T-cell (primary cell): Measurements from ENCODE around the gene DDAH2. TPM values are rescaled to one million over a fixed set of nuclear protein-coding genes. Genes with fewer than 3 reads are reported as not detected.

ENCODE experiments used
- ATAC-seq, 4 experiments: fragments of 200-7000 bp in 3 of 4; fragments of 150-1000 bp in 1 of 4; cut with Tn5 transposase; replicated peaks in 1 of 4; 1 replicate in 3 of 4; 2 replicates in 1 of 4; pipeline ENCODE4 v1.10.0; 2021; ENCODE audit warnings: moderate library complexity in 3 of 4, mild to moderate bottlenecking in 2 of 4, moderate number of reproducible peaks in 1 of 4
- CTCF ChIA-PET, 2 donors: fragments of 300-600 bp; sonication (Branson Sonifier 250); formaldehyde crosslinking; loops; one replicate each; lab custom pipeline; 2022; ENCODE audit warnings: antibody characterized with exemption in 2 of 2; lab: Charles Lee
- POLR2A ChIA-PET, 2 donors: fragments of 300-600 bp; sonication (Branson Sonifier 250); formaldehyde crosslinking; loops; one replicate each; lab custom pipeline; 2022; ENCODE audit warnings: antibody characterized with exemption in 2 of 2; lab: Charles Lee
- DNase-seq, 35 experiments: peaks; one replicate each; pipeline versions ENCODE4 v3.0.0 to v3.0.0-alpha.2; 2013 to 2023
- H3K27ac ChIP-seq: one replicate; pipeline ENCODE4 v1.5.1; 2013; ENCODE audit warnings: low read length
- H3K27me3 ChIP-seq, 2 experiments: replicated peaks in 1 of 2; 1 replicate in 1 of 2; 2 replicates in 1 of 2; pipeline versions ENCODE4 v1.6.1 to v1.7.0; 2013; ENCODE audit warnings: low read length in 1 of 2, mixed read lengths in 1 of 2; ENCODE audit not compliant: control insufficient read depth in 2 of 2, insufficient read depth in 2 of 2; ENCODE audit errors: extremely low read depth in 1 of 2
- H3K36me3 ChIP-seq, 2 donors: 1 replicate in 1 of 2; 2 replicates in 1 of 2; pipeline versions ENCODE4 v1.6.1 to v1.7.0; 2013; ENCODE audit warnings: low read length in 1 of 2; ENCODE audit not compliant: control insufficient read depth in 2 of 2, insufficient read depth in 1 of 2; ENCODE audit errors: extremely low read depth in 1 of 2
- H3K4me1 ChIP-seq, 2 experiments: 1 replicate in 1 of 2; 2 replicates in 1 of 2; pipeline versions ENCODE4 v1.6.1 to v1.7.0; 2013; ENCODE audit warnings: low read length in 2 of 2, mixed read lengths in 1 of 2; ENCODE audit not compliant: insufficient read depth in 2 of 2, control insufficient read depth in 1 of 2; ENCODE audit errors: extremely low read depth in 1 of 2
- H3K4me3 ChIP-seq, 2 donors: 1 replicate in 1 of 2; 2 replicates in 1 of 2; pipeline versions ENCODE4 v1.5.1 to v1.7.0; 2013; ENCODE audit warnings: mild to moderate bottlenecking in 2 of 2, low read length in 1 of 2, moderate library complexity in 1 of 2; ENCODE audit not compliant: control insufficient read depth in 1 of 2; ENCODE audit errors: extremely low read depth in 1 of 2
- H3K9me3 ChIP-seq: 2 replicates; pipeline ENCODE4 v1.7.0; 2013
- H3K27ac Mint-ChIP-seq, 2 donors: one replicate each; pipeline ENCODE4 v1.8.0; 2020 to 2021; ENCODE audit warnings: mild to moderate bottlenecking in 2 of 2, mixed read lengths in 2 of 2
- H3K27me3 Mint-ChIP-seq, 2 donors: one replicate each; pipeline ENCODE4 v1.8.0; 2021 to 2022; ENCODE audit warnings: mixed read lengths in 2 of 2
- H3K36me3 Mint-ChIP-seq: one replicate; pipeline ENCODE4 v1.8.0; 2021; ENCODE audit warnings: mixed read lengths
- H3K4me1 Mint-ChIP-seq, 3 donors: one replicate each; pipeline ENCODE4 v1.8.0; 2020 to 2022; ENCODE audit warnings: mixed read lengths in 3 of 3, mild to moderate bottlenecking in 1 of 3
- H3K4me3 Mint-ChIP-seq, 3 donors: one replicate each; pipeline ENCODE4 v1.8.0; 2020 to 2022; ENCODE audit warnings: mild to moderate bottlenecking in 3 of 3, mixed read lengths in 3 of 3, moderate library complexity in 3 of 3
- H3K9me3 Mint-ChIP-seq, 3 donors: one replicate each; pipeline ENCODE4 v1.8.0; 2020 to 2022; ENCODE audit warnings: mixed read lengths in 3 of 3
- WGBS: methylation state at CpG from one replicate; pipeline ENCODE4 v1.1.5; 2013; ENCODE audit warnings: missing lambda C conversion rate; ENCODE audit not compliant: insufficient coverage; 5-methylcytosine and 5-hydroxymethylcytosine counted together
- total RNA-seq, 35 experiments: library from RNA in 6 of 35; stranded (reverse) in 6 of 35; fragments of 120-200 nt in 1 of 35; gene quantifications; one replicate each; pipeline versions ENCODE4 v1.2.1 to v1.2.4 and lab custom pipeline; 2013 to 2026

Gene DDAH2
- total RNA-seq, 5 donors from 2014 or later (not counting 1 experiment from before 2014, with no cell fraction given) = 9.0 to 13.2 (median 11.5) TPM

- DNase-seq (peak in 32 of 35 experiments; percentile 7 to 79 (median 46)), ATAC-seq (peak; percentile 6 to 23 (median 16))
- Mint-ChIP-seq H3K27ac (peak within 1 kb of the TSS; percentile 95 to 97), H3K27me3 (no peaks in the 10 kb centered on the region), H3K4me1 (peaks cover 73 to 83% (median 77%) of the 10 kb centered on the region in 3 donors), H3K36me3 (peaks cover 19% of the 10 kb centered on the region), H3K9me3 (no peaks in the 10 kb centered on the region), H3K4me3 (peak within 1 kb of the TSS; percentile 91 to 95 (median 92))
- peaks cover 4 to 30% of the 10 kb centered on the region in 2 donors for H3K36me3 ChIP-seq
- POLR2A ChIA-PET = interaction anchor here in 1 of 2 donors (0.5 kb wide), 1 partner anchor 74 kb away, joined by 5 read pairs; no protein-coding TSS in a partner anchor
- peak within 1 kb of the TSS; percentile 85 to 90 for H3K4me3 ChIP-seq
- peaks cover 45 to 70% of the 10 kb centered on the region in 2 experiments for H3K4me1 ChIP-seq
- H3K9me3 ChIP-seq = no peaks in the 10 kb centered on the region
- H3K27ac ChIP-seq = peak within 1 kb of the TSS; percentile 81
- WGBS = 0% methylated on average over 6 of the region's 24 CpGs
- no peaks in the 10 kb centered on the region for H3K27me3 ChIP-seq
- CTCF ChIA-PET = interaction anchor here in 1 of 2 donors (1.0 to 1.7 kb wide), 3 partner anchors 8 to 94 kb away, joined by 4 to 9 read pairs (median 5); no protein-coding TSS in a partner anchor
These were observed 7.1 kb upstream of the DDAH2 start, which contains the start of gene CLIC1 for GRCh38 chr6:31736021-31736767. Gene CLIC1, minus strand, starts transcription at chr6:31736530. Its CDS starts 230 bp downstream, at chr6:31736300.

- 2% methylated on average over 9 of the region's 18 CpGs for WGBS
- H3K9me3 Mint-ChIP-seq = no peaks in the 10 kb centered on the region
- H3K9me3 ChIP-seq = no peaks in the 10 kb centered on the region
- H3K36me3 Mint-ChIP-seq = peaks cover 19% of the 10 kb centered on the region
- H3K4me1 ChIP-seq = peaks cover 42 to 71% of the 10 kb centered on the region in 2 experiments
- H3K27ac Mint-ChIP-seq = peak overlapping the region; percentile 95 to 97
- peak overlapping the region; percentile 85 to 90 for H3K4me3 ChIP-seq
- ChIA-PET CTCF (interaction anchor here in 1 of 2 donors (0.6 to 1.7 kb wide), 2 partner anchors 16 to 35 kb away, joined by 3 to 5 read pairs; no protein-coding TSS in a partner anchor), POLR2A (no interaction called here)
- peak in 11 of 35 experiments; percentile 29 to 73 (median 37) for DNase-seq
- peaks cover 72 to 81% (median 80%) of the 10 kb centered on the region in 3 donors for H3K4me1 Mint-ChIP-seq
- H3K27me3 ChIP-seq = no peaks in the 10 kb centered on the region
- no peaks in the 10 kb centered on the region for H3K27me3 Mint-ChIP-seq
- peak overlapping the region; percentile 81 for H3K27ac ChIP-seq
- peak in 3 of 4 experiments; percentile 36 to 51 (median 39) for ATAC-seq
- peak overlapping the region; percentile 91 to 95 (median 92) for H3K4me3 Mint-ChIP-seq
- H3K36me3 ChIP-seq = peaks cover 4 to 36% of the 10 kb centered on the region in 2 donors
These were observed 5.8 kb upstream of the DDAH2 start for GRCh38 chr6:31734821-31735406.

- CTCF ChIA-PET = no interaction called here
- H3K4me1 Mint-ChIP-seq = peaks cover 68 to 78% (median 77%) of the 10 kb centered on the region in 3 donors
These were observed 5.2 kb upstream of the DDAH2 start for GRCh38 chr6:31734247-31734820.

GRCh38 chr6:31733734-31734133, 4.6 kb upstream of the DDAH2 start:
- Mint-ChIP-seq H3K27ac (peak overlapping the region; percentile 95 to 97), H3K27me3 (no peaks in the 10 kb centered on the region), H3K9me3 (no peaks in the 10 kb centered on the region), H3K4me3 (peak overlapping the region; percentile 41 to 95 (median 92)), H3K36me3 (peaks cover 19% of the 10 kb centered on the region), H3K4me1 (peaks cover 69 to 78% (median 77%) of the 10 kb centered on the region in 3 donors)
- peak overlapping the region; percentile 81 for H3K27ac ChIP-seq
- peaks cover 4 to 36% of the 10 kb centered on the region in 2 donors for H3K36me3 ChIP-seq
- CTCF ChIA-PET = interaction anchor here in 1 of 2 donors (0.6 kb wide), 1 partner anchor 129 kb away, joined by 5 read pairs; the partner anchor contains the start of gene NEU1
- peak overlapping the region in 1 of 2 donors; percentile 85 for H3K4me3 ChIP-seq
- no peak for ATAC-seq
- H3K4me1 ChIP-seq = peaks cover 38 to 72% of the 10 kb centered on the region in 2 experiments
- 78% methylated on average over 4 of the region's 4 CpGs for WGBS
- POLR2A ChIA-PET = no interaction called here
- no peaks in the 10 kb centered on the region for H3K9me3 ChIP-seq
- no peak for DNase-seq
- H3K27me3 ChIP-seq = no peaks in the 10 kb centered on the region

More at GRCh38 chr6:31734247-31734820, 5.2 kb upstream of the DDAH2 start:
- WGBS = no CpG with 5 or more reads among the region's 2 CpGs
- Mint-ChIP-seq H3K36me3 (peaks cover 19% of the 10 kb centered on the region), H3K27ac (peak overlapping the region; percentile 95 to 97), H3K4me3 (peak overlapping the region; percentile 91 to 95 (median 92)), H3K27me3 (no peaks in the 10 kb centered on the region), H3K9me3 (no peaks in the 10 kb centered on the region)
- Histone ChIP-seq H3K36me3 (peaks cover 4 to 36% of the 10 kb centered on the region in 2 donors), H3K27ac (peak overlapping the region; percentile 81), H3K9me3 (no peaks in the 10 kb centered on the region), H3K4me3 (peak overlapping the region; percentile 85 to 90), H3K27me3 (no peaks in the 10 kb centered on the region), H3K4me1 (peaks cover 42 to 72% of the 10 kb centered on the region in 2 experiments)
- DNase-seq (peak in 1 of 35 experiments; percentile 28), ATAC-seq (no peak)
- POLR2A ChIA-PET = no interaction called here

GRCh38 chr6:31732029-31732428, 2.9 kb upstream of the DDAH2 start:
- no CpG with 5 or more reads among the region's 3 CpGs for WGBS
- peaks cover 19% of the 10 kb centered on the region for H3K36me3 Mint-ChIP-seq

More at GRCh38 chr6:31732029-31732428, 2.9 kb upstream of the DDAH2 start:
- POLR2A ChIA-PET = no interaction called here
- no peaks in the 10 kb centered on the region for H3K27me3 ChIP-seq
- H3K4me3 Mint-ChIP-seq = peak overlapping the region in 1 of 3 donors; percentile 94
- DNase-seq (no peak), ATAC-seq (no peak)
- H3K4me1 Mint-ChIP-seq = peaks cover 64 to 74% (median 74%) of the 10 kb centered on the region in 3 donors
- H3K4me1 ChIP-seq = peaks cover 28 to 72% of the 10 kb centered on the region in 2 experiments
- CTCF ChIA-PET = no interaction called here
- peak overlapping the region in 1 of 2 donors; percentile 36 for H3K27ac Mint-ChIP-seq
- no peaks in the 10 kb centered on the region for H3K9me3 Mint-ChIP-seq
- no peaks in the 10 kb centered on the region for H3K27me3 Mint-ChIP-seq
- H3K27ac ChIP-seq = no peak overlapping the region
- peaks cover 4 to 36% of the 10 kb centered on the region in 2 donors for H3K36me3 ChIP-seq
- H3K9me3 ChIP-seq = no peaks in the 10 kb centered on the region
- H3K4me3 ChIP-seq = no peak overlapping the region
